AG10803 (cell line): ENCODE measurements around the gene PARP1.

Source experiments
- DNase-seq: peaks from one replicate; pipeline ENCODE4 v3.0.0; 2010; ENCODE audit warnings: low read depth
- H3K4me3 ChIP-seq: 2 replicates; pipeline ENCODE4 v1.5.1; 2011; ENCODE audit warnings: mild to moderate bottlenecking, low read length, control low read depth
- CTCF ChIP-seq: conservative IDR thresholded peaks from 2 replicates; pipeline ENCODE4 v1.5.1; 2011; ENCODE audit warnings: mild to moderate bottlenecking, low read length, control low read depth, inconsistent platforms

Gene PARP1

GRCh38 chr1:226335661-226336060 lies 72.2 kb downstream of the PARP1 start:
- no peak for TF ChIP-seq CTCF
- no peak for DNase-seq
- H3K4me3 ChIP-seq: no peak overlapping the region

GRCh38 chr1:226332947-226333346 lies 74.9 kb downstream of the PARP1 start:
- TF ChIP-seq CTCF: no peak
- no peak for DNase-seq
- H3K4me3 ChIP-seq: no peak overlapping the region

- H3K4me3 ChIP-seq: no peak overlapping the region
- no peak for TF ChIP-seq CTCF
- no peak for DNase-seq
These were observed 78.7 kb downstream of the PARP1 start for GRCh38 chr1:226329237-226329636.

- no peak for DNase-seq
- H3K4me3 ChIP-seq: no peak overlapping the region
- no peak for TF ChIP-seq CTCF
These were observed 80.1 kb downstream of the PARP1 start for GRCh38 chr1:226327761-226328162.

- TF ChIP-seq CTCF: no peak
- no peak for DNase-seq
- no peak overlapping the region for H3K4me3 ChIP-seq
These were observed 82.7 kb downstream of the PARP1 start for GRCh38 chr1:226325178-226325577.

GRCh38 chr1:226324479-226324878 lies 83.4 kb downstream of the PARP1 start:
- TF ChIP-seq CTCF: no peak
- H3K4me3 ChIP-seq: no peak overlapping the region
- no peak for DNase-seq

- no peak for TF ChIP-seq CTCF
- no peak for DNase-seq
These were observed 84.9 kb downstream of the PARP1 start for GRCh38 chr1:226322986-226323385.

More at GRCh38 chr1:226322986-226323385, 84.9 kb downstream of the PARP1 start:
- no peak overlapping the region for H3K4me3 ChIP-seq
